ENCODE data around the gene TRIML1.

TRIML1 gene, protein sequence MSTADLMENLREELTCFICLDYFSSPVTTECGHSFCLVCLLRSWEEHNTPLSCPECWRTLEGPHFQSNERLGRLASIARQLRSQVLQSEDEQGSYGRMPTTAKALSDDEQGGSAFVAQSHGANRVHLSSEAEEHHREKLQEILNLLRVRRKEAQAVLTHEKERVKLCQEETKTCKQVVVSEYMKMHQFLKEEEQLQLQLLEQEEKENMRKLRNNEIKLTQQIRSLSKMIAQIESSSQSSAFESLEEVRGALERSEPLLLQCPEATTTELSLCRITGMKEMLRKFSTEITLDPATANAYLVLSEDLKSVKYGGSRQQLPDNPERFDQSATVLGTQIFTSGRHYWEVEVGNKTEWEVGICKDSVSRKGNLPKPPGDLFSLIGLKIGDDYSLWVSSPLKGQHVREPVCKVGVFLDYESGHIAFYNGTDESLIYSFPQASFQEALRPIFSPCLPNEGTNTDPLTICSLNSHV

DNA sequence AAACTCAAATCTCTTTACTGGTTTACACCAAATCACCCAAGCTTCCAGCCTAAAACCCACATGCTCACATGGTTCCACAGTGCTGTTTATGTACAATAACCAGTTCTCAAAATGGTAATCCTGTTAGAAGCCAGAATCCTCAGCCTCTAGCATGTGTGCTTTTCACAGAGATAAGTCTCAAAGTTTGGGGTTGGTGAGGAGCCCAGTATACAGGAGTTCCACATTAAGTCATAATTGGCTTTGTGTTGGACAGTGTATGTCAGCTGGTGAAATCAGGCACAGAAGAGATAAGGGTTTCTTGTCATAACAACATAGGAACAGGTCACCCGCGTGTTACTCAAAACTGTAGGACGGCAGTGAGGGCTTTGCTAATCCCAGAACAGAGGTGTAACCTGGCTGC is at the start of gene TRIML1:
TSS of gene TRIML1 (plus strand) at position 301 of the 400 bp plus-strand sequence. CDS start 118 bp downstream, outside the sequence.
- DNase-seq = no peak

DNA sequence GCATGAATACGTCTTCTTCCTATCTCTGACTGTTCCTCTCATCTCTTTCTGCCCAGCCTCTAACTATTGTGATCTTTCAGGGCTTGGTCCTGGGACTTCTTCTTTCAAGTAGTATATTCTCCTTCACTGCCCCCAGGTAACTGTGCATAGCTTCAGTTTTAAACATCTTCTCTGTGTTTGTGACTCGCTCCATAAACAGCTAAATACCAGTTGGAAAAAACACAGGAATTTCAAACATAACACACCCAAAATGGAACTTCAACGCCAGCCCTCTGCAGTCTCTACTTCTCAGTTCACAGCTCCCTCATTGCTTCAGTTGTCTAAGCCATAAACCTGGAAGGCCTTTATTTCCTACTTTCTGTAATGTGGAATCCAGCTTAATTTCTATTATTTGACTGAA is 46.4 kb upstream of the TRIML1 start:
- no peak for DNase-seq

DNA sequence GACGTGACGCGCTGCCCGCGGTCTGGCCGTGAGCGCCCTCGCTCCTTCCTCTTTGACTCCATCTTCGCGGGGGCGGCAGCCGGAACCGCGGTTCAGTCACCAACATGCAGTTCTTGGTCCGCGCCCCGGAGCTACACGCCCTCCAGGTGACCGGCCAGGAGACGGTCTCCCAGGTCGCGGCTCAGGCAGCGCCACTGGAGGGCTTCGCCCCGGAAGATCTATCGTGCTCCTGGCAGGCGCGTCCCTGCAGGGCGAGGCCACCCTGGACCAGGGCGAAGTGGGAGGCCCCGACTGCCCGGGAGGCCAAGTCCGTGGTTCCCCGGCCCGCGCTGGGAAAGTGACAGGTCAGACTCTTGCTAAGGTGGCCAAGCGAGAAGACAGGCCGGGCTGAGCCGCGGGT is 32.8 kb upstream of the TRIML1 start:
- no peak for DNase-seq

DNA sequence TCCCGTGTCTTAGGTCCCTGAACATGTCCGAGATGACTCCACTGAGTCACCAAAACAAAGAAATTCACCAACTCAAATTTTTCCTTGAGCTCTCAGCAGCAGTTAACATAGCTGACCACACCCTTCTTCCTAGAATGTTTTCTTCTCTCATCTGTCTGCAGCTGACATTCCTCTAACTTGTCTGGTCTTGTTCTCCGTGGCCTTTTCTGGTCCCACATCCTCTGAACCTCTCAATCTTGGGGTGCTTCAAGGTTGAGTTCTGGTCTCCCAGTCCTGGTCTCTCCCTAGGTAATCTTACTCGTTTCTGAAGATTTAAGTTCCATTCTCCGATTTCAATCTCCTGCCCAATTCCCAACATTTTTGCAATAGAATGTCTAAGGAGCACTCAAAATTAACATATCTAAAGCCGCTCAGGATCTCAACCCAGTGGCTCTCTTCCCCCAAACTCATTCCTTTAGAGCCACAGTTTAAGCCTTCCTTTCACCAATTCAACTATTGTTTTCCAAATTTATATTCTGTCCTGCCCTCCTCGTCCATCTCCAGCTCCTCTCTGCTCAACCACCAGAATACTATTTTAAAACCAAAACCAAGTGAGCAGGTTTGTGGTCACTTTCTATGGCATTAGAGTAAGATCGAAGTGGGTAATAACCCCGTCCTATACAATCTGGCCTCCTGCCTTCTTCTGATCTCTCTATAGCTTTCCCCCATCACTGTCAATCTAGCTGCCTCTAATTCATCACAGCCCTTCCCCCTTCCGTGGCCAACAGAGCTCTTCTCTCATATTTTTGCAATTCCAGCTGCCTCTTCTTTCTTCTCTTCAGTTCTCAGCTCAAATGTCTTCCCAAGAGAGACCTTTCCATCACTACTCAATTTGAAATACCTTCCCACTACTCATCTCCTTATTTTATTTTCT is 31.1 kb upstream of the TRIML1 start:
- no peak for DNase-seq

DNA sequence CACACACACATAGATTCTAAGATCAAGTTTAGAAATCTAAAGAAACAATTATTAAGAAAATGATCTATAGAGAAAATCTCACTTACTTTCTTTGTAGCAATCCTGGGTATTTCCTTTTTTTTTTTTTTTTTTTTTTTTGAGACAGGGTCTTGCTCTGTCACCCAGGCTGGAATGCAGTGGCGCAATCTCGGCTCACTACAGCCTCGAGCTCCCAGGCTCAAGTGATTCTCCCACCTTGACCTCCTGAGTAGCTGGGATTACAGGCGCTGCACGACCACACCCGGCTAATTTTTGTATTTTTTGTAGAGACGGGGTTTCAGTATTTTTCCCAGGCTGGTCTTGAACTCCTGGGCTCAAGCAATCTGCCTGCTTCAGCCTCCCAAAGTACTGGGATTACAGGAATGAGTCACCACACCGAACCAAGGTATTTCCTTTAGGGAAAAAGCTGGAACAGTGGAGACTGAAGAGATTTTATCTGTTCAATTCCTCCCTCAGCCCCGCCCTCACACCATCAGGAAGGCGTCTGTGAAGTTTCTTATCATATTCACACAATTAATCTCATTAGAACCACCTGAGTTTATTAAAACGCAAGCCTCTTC is 30.0 kb upstream of the TRIML1 start, which contains the start of gene TRIML2:
TSS of gene TRIML2 (minus strand) at position 447 of the 599 bp plus-strand sequence. CDS start 4,235 bp downstream, outside the sequence.
- no peak for DNase-seq

DNA sequence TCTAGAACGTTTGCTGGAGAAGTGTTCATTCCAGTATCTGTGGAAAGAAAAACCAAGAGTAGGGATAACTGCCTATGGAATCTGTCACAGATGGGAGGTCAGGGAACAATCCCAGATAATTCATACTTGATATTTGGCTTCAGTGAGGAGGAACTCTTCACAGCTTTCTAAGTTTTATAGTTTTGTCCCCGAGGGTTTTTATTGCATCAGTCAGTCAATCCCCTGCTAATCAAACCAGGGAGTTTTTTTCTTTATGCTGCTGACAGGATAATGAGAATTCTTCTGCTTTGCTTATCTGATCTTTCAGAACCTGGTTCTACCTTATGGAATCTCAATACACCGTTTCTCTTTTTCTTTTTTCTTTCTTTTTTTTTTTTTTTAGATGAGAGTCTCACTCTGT is 29.2 kb upstream of the TRIML1 start:
- DNase-seq = no peak

DNA sequence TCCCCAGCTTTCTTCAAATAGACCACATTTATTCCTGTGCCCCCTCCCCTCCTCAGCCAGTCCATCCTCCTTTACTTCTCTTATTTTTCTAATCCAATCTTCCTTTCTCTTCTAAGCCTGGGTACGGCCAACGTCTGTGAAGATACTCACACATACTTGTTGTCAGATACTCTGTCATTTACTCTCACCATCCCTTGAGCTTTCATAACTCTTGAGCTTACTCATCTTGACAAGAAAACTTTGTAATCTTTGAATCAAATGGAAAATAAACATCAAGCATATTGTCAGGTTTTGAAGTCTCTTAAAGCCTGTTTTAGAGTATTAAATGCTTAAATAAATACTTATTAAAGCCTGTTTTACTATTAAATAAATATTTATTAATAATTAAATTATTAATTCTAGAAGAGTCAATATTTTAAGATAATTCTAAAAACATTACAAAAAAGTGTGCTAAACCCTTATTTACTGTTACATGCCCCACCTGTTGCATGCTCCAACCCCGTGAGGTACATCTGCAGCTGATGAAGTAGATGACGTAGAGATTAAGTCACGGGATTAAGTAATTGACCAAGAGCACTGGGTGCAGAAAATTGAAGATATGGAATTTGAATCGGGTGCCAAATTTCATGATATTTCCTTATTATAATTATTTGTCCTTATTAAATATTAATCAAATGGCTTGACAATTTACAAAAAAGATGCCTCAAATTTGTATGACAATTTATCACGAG is 28.3 kb upstream of the TRIML1 start:
- no peak for DNase-seq

DNA sequence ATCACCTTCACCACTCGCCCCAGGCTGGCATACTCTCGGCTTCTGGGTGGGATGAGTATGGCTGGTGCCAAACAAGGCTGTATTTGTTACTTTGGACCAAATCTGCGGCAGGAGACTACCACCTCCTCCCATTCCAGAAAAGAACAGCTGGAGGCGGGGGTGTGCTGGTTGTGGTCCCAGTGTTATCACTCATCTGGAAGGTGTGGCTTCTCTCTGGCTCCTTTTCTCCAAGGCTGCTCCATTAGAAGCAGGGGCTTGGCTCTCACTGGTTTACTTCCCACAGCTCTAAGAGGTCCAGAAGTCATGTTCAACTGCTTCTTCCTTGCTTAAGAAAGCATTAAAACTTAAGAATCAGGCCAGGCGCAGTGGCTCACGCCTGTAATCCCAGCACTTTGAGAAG is 27.3 kb upstream of the TRIML1 start:
- DNase-seq = no peak

DNA sequence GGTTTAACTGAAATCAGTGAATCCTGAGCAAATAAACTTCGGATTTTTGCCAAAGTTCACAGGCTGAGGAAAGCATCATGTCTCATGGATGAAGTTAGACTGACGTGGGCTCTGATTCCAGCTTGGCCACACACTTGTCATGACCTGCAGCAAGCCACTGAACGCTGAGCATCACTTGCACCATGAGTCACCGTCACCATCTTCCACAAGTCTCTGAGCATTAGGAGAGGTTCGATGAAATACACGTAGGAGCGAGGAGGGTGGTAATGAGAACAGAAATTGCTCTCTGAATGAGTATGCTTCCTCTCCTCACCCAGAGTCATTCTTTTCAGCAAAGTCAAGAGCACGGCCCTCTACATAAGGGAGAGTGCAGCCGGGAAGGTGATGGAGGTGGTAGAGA is 26.1 kb upstream of the TRIML1 start:
- DNase-seq = no peak

- DNase-seq = no peak
Measured at GRCh38 chr4:188117631-188118324, 21.5 kb upstream of the TRIML1 start.

GRCh38 chr4:188121530-188121929 is 17.7 kb upstream of the TRIML1 start:
- no peak for DNase-seq

DNA sequence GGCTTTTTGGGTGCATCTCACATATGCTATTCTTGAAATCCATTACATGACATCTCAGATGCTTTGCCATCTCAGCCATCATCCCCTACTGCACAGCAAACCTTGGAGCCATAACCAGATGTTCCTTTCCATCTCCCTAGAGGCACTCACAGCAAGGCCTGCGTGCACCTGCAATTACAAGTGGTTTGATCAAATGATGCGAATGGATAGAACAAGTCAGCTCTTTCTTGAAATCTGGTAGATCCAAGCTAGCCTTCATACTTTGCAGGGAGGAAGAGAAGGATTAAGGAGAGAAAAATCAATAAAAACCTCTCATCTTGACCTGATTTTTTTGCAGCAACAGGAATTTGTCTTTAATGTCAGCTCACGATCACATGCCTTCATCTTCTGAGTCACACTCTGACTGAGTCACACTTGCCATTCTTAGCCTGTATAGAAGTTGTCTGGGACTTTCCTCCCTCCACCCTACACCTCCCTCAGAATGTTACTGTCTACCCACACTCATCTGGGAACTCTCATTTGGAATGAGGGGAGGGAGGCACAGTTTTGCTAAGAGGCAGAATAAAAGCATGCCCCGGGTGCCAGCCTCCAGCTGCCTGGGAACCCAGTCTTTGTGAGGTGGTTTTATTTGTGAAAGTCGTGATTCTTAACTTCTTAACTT is 11.9 kb upstream of the TRIML1 start:
- no peak for DNase-seq

DNA sequence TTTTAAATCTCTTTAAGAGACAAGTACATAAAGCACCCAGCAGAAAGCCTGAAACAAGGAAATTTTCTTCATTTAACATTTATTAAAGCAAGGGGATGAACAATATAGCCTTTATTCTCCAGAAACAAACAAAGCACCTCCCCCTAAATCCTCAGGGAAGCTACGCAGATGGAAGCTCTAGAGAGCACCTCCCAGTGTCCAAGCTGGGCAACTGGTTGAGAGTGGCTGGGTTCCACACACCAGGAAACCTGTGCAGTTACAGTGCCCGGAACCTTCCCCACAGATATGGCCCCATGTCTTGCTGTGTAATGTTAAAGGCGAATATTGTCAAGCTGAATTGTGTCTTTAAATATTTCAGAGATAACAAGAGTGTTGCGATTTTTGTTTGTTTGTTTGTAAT is 8.9 kb upstream of the TRIML1 start:
- no peak for DNase-seq

DNA sequence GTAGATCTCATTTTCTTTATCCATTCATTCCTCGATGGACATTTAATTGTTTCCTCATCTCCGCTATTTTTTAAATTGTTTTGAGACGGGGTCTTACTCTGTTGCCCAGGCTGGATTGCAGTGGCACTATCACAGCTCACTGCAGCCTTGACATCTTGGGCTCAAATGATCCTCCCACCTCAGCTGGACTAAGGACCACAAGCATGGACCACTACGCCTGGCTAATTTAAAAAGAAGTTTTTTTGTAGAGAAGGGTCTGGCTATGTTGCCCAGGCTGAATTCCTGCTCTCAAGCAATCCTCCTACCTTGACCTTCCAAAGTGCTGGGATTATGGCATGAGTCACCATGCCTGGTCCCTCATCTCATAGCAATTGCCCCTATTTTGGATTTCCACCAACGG is 7.0 kb upstream of the TRIML1 start:
- no peak for DNase-seq

GRCh38 chr4:188138227-188138626 is 1.0 kb upstream of the TRIML1 start:
- no peak for DNase-seq

DNA sequence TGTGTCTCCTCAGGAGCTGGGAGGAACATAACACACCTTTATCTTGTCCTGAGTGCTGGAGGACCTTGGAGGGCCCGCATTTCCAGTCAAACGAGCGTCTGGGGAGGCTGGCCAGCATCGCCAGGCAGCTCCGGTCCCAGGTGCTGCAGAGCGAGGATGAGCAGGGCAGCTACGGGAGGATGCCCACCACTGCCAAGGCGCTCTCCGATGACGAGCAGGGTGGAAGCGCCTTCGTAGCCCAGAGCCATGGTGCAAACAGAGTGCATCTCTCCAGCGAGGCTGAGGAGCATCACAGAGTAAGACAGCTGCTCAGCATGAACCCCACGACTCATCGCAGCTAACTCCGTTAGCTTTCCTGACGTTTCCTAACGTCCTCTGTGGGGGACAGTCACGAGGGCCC is 430 bp downstream of the TRIML1 start:
- no peak for DNase-seq

DNA sequence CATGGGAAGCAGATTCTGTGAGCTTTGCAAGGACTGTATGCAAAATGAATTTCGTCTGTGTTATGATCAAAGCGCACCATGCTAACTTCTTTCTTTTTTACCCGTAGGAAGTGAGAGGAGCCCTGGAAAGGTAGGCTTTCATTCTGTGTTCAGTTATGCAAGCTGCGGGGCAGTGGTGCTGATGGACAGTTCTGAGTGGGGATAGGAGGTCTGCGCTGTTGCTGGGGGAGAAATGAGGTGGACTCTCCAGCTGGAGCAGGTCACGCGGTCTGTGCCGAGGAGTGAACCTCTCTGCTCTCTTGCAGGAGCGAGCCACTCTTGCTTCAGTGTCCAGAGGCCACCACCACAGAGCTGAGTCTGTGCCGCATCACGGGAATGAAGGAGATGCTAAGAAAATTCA is 4.5 kb downstream of the TRIML1 start:
- no peak for DNase-seq

DNA sequence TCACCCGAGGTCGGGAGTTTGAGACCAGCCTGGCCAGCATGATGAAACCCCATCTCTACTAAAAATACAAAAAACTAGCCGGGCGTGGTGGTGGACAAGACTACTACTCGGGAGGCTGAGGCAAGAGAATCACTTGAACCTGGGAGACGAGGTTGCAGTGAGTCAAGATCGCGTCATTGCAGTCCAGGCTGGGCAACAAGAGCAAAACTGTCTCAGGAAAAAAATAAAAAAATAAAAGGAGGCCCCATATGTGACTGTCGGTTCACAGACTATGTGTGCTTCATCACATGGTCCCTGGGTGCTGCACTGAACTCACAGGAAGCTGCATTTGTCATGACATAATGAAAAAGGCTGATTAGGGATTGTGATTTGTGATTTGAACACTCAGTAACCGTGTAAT is 6.4 kb downstream of the TRIML1 start:
- no peak for DNase-seq

GRCh38 chr4:188146618-188147017 is 7.4 kb downstream of the TRIML1 start:
- DNase-seq = no peak

GRCh38 chr4:188147176-188147575 is 7.9 kb downstream of the TRIML1 start:
- DNase-seq = no peak

- DNase-seq = no peak
Measured at GRCh38 chr4:188147776-188148175, 8.5 kb downstream of the TRIML1 start.

All from NCI-H2029 treated with DMSO at 0.1 percent for 48 hours (cell line).